Left ventricle myocardium inferior (tissue), 1 donor: ENCODE results near the gene TTLL11. TPM values are rescaled to one million over a fixed set of nuclear protein-coding genes. Genes with fewer than 3 reads are reported as not detected.

Source experiments
- DNase-seq: peaks from one replicate; pipeline ENCODE4 v3.0.0-alpha.2; 2020
- H3K27ac ChIP-seq: fragments of 200-600 bp; replicated peaks from 2 replicates; pipeline ENCODE4 v1.8.0; 2021
- H3K27me3 ChIP-seq: fragments of 200-600 bp; 2 replicates; pipeline ENCODE4 v1.8.0; 2021; ENCODE audit warnings: low read depth
- H3K36me3 ChIP-seq: fragments of 200-600 bp; 2 replicates; pipeline ENCODE4 v1.8.0; 2021
- H3K4me1 ChIP-seq: fragments of 200-600 bp; 2 replicates; pipeline ENCODE4 v1.8.0; 2021
- H3K4me3 ChIP-seq: fragments of 200-600 bp; 2 replicates; pipeline ENCODE4 v1.8.0; 2021; ENCODE audit warnings: mild to moderate bottlenecking, moderate library complexity
- H3K9me3 ChIP-seq: fragments of 200-600 bp; replicated peaks from 2 replicates; pipeline ENCODE4 v1.8.0; 2021
- intact Hi-C: fragments of 100-400 bp; cut with micrococcal nuclease; formaldehyde crosslinking; loops from one replicate; pipeline ENCODE4 v1.11.0; 2022
- total RNA-seq: library from RNA; stranded (reverse); fragmentation: NEBNext Ultra II Directional; extraction: Animal tissue kit (Norgen Biotek cat#: 25700); gene quantifications from one replicate; pipeline ENCODE4 v1.2.1, GENCODE V29; 2021
- TF ChIP-seq, protein P1 (sequence below): fragments of 200-600 bp; IDR thresholded peaks from 2 replicates; pipeline ENCODE4 v1.8.0; 2021; ENCODE audit warnings: antibody characterized with exemption, mild to moderate bottlenecking, borderline replicate concordance
- donor health status: DM: no; HTN: yes; CAD: no; lungs with severe emphysema.

The TTLL11 gene
- total RNA-seq, 1 donor from 2014 or later, result 7.3 TPM

DNA sequence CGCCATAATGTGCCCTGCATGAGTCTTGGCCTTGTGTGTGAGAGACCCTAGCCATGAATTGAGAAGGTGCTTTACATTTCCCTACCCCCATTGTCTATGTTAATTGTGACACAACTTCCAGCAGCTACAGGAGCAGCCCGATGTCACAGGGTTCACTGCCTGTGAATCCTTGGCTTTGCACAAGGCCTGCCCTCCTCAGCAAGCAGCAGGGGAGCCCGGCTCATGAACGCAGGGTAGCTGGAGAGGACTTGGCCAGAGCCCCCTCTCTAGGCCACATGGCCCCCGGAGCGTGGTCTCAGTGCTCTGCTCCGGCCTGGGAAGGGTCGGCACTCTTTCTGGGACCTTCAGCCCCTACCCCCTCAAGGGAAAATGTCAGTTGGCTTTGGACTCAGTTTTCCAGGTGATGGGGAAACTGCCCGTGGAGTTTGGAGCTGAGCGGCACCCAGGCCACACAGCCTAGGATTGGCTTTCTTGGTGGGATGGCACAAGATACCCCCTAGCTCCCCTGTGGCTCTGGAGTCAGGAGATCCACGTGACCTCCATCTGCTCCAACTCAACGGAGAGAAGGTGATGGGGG lies 280.9 kb downstream of the TTLL11 start:
- Histone ChIP-seq H3K36me3 (no peaks in the 10 kb centered on the region), H3K4me1 (no peaks in the 10 kb centered on the region), H3K9me3 (no peaks in the 10 kb centered on the region), H3K4me3 (no peak overlapping the region), H3K27ac (no peak overlapping the region), H3K27me3 (no peaks in the 10 kb centered on the region)
- intact Hi-C loops, result no loop called here
- TF ChIP-seq, protein P1, sequence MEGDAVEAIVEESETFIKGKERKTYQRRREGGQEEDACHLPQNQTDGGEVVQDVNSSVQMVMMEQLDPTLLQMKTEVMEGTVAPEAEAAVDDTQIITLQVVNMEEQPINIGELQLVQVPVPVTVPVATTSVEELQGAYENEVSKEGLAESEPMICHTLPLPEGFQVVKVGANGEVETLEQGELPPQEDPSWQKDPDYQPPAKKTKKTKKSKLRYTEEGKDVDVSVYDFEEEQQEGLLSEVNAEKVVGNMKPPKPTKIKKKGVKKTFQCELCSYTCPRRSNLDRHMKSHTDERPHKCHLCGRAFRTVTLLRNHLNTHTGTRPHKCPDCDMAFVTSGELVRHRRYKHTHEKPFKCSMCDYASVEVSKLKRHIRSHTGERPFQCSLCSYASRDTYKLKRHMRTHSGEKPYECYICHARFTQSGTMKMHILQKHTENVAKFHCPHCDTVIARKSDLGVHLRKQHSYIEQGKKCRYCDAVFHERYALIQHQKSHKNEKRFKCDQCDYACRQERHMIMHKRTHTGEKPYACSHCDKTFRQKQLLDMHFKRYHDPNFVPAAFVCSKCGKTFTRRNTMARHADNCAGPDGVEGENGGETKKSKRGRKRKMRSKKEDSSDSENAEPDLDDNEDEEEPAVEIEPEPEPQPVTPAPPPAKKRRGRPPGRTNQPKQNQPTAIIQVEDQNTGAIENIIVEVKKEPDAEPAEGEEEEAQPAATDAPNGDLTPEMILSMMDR, result no peak
- DNase-seq, result no peak

DNA sequence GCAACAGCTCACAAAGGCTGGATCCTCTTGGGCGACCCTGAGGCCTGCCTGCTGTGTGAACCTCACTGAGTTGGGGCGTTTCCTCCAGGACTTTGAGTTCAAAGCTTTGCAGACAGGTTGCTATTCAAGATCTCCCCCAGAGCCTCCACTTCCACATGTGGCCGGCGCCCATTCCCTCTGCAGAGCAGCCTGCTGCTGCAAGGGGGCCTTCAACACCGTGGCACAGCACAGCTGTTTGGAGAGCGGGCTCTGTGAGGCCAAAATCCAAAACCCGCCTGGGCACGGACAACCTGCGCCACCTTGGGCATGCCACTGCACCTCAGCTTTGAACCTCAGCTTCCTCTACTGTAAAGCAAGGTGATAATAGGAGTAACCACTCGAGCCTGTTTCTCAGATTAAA lies 281.4 kb downstream of the TTLL11 start:
- no peak overlapping the region for H3K27ac ChIP-seq
- H3K27me3 ChIP-seq, result no peaks in the 10 kb centered on the region
- no peaks in the 10 kb centered on the region for H3K4me1 ChIP-seq
- TF ChIP-seq, protein P1, result no peak
- H3K4me3 ChIP-seq, result no peak overlapping the region
- intact Hi-C loops, result no loop called here
- H3K36me3 ChIP-seq, result no peaks in the 10 kb centered on the region
- DNase-seq, result no peak
- no peaks in the 10 kb centered on the region for H3K9me3 ChIP-seq

DNA sequence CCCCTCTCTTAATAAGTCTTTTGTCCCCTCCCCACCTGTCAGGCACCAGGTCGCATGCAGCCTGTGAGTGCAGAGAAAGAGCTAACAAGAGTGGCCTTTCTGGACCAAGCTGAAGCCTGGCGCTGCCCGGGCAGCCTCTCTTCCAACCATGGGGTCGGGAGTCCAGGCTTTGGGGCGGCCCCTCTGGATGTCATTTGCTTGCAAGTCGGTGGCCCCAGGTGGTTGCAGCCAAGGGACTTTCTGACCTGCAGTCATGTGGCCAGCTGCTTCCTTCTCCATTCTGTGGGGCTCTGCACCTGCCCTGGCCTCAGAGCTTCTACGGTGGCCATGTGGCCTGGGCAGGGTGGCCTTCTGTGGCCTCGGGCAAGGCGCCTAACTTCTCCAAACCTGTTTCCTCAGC lies 282.0 kb downstream of the TTLL11 start:
- Histone ChIP-seq H3K4me3 (no peak overlapping the region), H3K27me3 (no peaks in the 10 kb centered on the region), H3K4me1 (no peaks in the 10 kb centered on the region), H3K27ac (no peak overlapping the region), H3K36me3 (no peaks in the 10 kb centered on the region), H3K9me3 (no peaks in the 10 kb centered on the region)
- no peak for DNase-seq
- TF ChIP-seq, protein P1, result no peak
- intact Hi-C loops, result no loop called here

DNA sequence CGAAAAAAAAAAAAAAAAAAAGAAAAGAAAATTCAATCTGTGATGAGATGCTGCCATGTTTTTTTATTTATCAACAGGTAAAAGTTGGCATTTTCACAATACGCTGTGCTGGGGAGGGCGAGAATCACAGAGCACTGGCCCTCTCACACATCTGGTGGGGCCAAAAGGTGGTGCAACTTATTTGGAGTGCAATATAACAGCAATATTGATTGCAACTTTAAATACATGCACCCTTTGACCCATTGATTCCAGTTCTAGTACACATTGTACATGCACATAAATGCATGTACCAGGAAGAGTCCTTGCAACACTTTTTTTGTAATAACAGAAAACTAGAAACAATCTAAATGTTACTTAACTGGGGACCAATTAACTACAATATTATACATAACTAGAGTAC lies 282.6 kb downstream of the TTLL11 start:
- Histone ChIP-seq H3K27ac (no peak overlapping the region), H3K27me3 (no peaks in the 10 kb centered on the region), H3K9me3 (no peaks in the 10 kb centered on the region), H3K4me3 (no peak overlapping the region), H3K4me1 (no peaks in the 10 kb centered on the region), H3K36me3 (no peaks in the 10 kb centered on the region)
- TF ChIP-seq, protein P1, result no peak
- intact Hi-C loops, result no loop called here
- no peak for DNase-seq

DNA sequence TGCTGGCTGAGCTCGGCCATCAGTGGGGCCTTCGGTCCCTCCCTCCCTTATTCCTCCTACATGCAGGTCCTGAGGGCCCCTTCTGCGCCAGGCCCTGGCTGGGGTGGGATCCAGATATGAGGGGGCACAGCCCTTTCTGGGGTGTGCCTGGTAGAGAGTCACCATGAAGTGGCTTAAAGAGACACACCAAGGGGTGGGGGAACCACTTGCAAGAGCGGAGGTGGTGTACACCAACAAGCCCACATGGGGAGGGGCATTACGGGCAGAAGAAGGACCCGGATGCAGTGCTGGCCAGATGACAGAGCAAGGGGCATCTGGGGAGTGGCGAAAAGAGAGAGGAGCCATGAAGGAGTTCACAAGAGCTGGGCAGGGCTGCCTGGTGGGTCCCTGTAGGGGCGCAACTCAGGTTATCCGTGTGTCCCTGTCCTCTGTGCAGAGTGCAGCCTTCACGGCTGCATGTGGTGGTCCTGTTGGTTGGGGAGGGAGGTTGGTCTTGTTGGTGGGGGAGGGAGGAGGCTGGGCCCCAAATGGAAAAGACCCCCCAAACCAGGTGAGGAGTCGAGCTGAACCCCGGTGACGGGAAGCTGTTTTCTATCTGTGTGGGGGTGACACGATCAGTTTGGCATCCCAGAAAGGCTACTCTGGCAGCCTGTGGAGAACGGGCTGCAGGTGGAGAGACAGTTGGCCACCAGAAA lies 283.6 kb downstream of the TTLL11 start:
- TF ChIP-seq, protein P1, result no peak
- no peak overlapping the region for H3K4me3 ChIP-seq
- no peak for DNase-seq
- H3K36me3 ChIP-seq, result no peaks in the 10 kb centered on the region
- H3K9me3 ChIP-seq, result peaks cover 7% of the 10 kb centered on the region
- intact Hi-C loops, result no loop called here
- no peaks in the 10 kb centered on the region for H3K27me3 ChIP-seq
- H3K4me1 ChIP-seq, result no peaks in the 10 kb centered on the region
- no peak overlapping the region for H3K27ac ChIP-seq
